ENCODE data around the gene PEG3.

DNA sequence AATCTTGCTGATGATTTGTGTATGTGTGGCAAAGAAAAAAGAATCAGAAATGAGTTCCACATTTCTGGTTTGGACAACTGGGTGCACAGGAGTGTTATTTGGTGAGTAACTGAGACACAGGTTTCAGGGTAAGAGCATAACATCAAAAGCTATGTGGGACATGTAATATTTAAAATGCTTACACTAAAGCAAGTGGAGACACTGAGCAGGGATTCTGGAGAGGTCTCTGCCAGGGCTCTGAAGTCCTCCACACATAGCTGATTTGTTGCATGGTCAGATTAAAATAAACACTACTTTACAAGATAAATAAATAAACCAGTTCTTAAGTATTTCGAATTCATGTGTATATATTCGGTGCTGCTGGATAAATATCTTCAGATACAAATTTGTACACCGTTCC is 16.3 kb upstream of the PEG3 start:
- TF ChIP-seq, protein P1, sequence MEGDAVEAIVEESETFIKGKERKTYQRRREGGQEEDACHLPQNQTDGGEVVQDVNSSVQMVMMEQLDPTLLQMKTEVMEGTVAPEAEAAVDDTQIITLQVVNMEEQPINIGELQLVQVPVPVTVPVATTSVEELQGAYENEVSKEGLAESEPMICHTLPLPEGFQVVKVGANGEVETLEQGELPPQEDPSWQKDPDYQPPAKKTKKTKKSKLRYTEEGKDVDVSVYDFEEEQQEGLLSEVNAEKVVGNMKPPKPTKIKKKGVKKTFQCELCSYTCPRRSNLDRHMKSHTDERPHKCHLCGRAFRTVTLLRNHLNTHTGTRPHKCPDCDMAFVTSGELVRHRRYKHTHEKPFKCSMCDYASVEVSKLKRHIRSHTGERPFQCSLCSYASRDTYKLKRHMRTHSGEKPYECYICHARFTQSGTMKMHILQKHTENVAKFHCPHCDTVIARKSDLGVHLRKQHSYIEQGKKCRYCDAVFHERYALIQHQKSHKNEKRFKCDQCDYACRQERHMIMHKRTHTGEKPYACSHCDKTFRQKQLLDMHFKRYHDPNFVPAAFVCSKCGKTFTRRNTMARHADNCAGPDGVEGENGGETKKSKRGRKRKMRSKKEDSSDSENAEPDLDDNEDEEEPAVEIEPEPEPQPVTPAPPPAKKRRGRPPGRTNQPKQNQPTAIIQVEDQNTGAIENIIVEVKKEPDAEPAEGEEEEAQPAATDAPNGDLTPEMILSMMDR (conservative IDR thresholded peaks at IDR 0.05; ENCODE audit: low read depth in 2 of 2), result no peak
- TF ChIP-seq EZH2 (IDR thresholded peaks at IDR 0.05; ENCODE audit: low read depth, unreplicated experiment), result no peak
